Thoracic aorta (tissue), 2 donors: ENCODE results near the gene CD200R1L. TPM values are rescaled to one million over a fixed set of nuclear protein-coding genes. Genes with fewer than 3 reads are reported as not detected.

ENCODE experiments used
- ATAC-seq: fragments of 150-250 bp; one replicate; pipeline ENCODE4 v1.8.0; 2017; ENCODE audit warnings: low read depth; ENCODE audit not compliant: insufficient number of reproducible peaks, low FRiP score
- DNase-seq: peaks from one replicate; pipeline ENCODE4 v3.0.0-alpha.2; 2020; ENCODE audit warnings: low spot score
- H3K27ac ChIP-seq, 2 donors: fragments of 200-600 bp; sonication (generic); 1 replicate in 1 of 2; 2 replicates in 1 of 2; pipeline ENCODE4 v1.5.1; 2016; ENCODE audit warnings: mild to moderate bottlenecking in 2 of 2, moderate library complexity in 2 of 2
- H3K27me3 ChIP-seq: fragments of 200-600 bp; sonication (generic); replicated peaks from 2 replicates; pipeline ENCODE4 v1.6.0; 2016; ENCODE audit warnings: mild to moderate bottlenecking; ENCODE audit not compliant: insufficient read depth
- H3K36me3 ChIP-seq: fragments of 200-600 bp; sonication (generic); one replicate; pipeline ENCODE4 v1.5.1; 2016
- H3K4me1 ChIP-seq, 2 donors: fragments of 200-600 bp; sonication (generic); 1 replicate in 1 of 2; 2 replicates in 1 of 2; pipeline versions ENCODE4 v1.5.1 to v1.6.0; 2016; ENCODE audit warnings: low read depth in 2 of 2, mild to moderate bottlenecking in 1 of 2; ENCODE audit not compliant: control insufficient read depth in 1 of 2
- H3K4me3 ChIP-seq: fragments of 200-600 bp; sonication (generic); 2 replicates; pipeline ENCODE4 v1.5.1; 2016; ENCODE audit warnings: mild to moderate bottlenecking
- H3K9me3 ChIP-seq: fragments of 200-600 bp; sonication (generic); 2 replicates; pipeline ENCODE4 v1.5.1; 2016
- total RNA-seq, 2 donors: library from RNA; depleted of rRNA; stranded (reverse); fragments of >200 nt; gene quantifications; one replicate each; pipeline versions ENCODE4 v1.1.0 to v1.2.3, GENCODE V29; 2016
- TF ChIP-seq, protein P1 (sequence below): fragments of 200-600 bp; sonication (generic); IDR thresholded peaks from one replicate; pipeline ENCODE4 v1.5.1; 2019; ENCODE audit warnings: antibody characterized with exemption

CD200R1L gene
- total RNA-seq, 2 donors from 2014 or later: not detected

DNA sequence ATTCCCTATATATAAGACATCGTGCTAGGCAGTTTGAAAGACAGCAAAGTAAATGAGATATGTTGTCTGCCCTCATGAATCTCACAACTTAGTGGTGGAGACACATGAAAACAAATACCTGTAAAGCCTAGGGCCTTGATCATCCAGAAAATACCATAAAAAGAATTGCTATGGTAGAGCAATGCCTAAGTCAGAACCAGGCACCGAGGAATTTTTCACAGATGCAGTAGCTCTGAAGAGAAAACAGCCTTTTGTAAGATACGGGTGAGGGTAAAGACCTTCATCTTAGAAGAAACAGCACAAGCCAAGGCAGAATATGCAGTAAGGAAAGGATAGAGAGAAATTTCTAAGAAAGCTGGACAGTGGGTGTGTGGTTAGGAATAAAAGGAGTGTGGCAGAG lies 36.1 kb downstream of the CD200R1L start:
- Histone ChIP-seq H3K36me3 (no peaks in the 10 kb centered on the region), H3K27me3 (no peaks in the 10 kb centered on the region), H3K4me3 (no peak overlapping the region), H3K27ac (no peak overlapping the region), H3K9me3 (no peaks in the 10 kb centered on the region), H3K4me1 (peaks cover 24 to 38% of the 10 kb centered on the region in 2 donors)
- DNase-seq: no peak
- ATAC-seq: no peak
- TF ChIP-seq, protein P1, sequence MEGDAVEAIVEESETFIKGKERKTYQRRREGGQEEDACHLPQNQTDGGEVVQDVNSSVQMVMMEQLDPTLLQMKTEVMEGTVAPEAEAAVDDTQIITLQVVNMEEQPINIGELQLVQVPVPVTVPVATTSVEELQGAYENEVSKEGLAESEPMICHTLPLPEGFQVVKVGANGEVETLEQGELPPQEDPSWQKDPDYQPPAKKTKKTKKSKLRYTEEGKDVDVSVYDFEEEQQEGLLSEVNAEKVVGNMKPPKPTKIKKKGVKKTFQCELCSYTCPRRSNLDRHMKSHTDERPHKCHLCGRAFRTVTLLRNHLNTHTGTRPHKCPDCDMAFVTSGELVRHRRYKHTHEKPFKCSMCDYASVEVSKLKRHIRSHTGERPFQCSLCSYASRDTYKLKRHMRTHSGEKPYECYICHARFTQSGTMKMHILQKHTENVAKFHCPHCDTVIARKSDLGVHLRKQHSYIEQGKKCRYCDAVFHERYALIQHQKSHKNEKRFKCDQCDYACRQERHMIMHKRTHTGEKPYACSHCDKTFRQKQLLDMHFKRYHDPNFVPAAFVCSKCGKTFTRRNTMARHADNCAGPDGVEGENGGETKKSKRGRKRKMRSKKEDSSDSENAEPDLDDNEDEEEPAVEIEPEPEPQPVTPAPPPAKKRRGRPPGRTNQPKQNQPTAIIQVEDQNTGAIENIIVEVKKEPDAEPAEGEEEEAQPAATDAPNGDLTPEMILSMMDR: no peak

DNA sequence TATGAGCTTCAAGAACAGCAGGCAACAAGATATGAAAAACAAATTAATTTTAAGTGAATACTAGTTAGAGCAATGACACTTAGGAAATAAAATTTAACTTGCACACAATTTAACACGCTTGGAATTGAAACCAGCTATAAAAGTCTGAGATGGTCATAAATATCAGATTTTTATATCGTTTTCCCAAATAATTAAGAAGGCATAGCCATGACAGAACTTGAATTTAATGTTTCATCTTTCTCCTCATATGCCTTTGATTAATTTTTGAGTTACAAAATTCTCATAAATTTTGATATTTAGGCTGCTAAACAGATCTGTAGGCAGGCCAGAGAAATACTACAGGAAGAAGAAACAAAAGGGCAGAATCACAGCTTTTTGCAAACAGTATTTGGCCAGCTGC lies 38.5 kb downstream of the CD200R1L start:
- H3K36me3 ChIP-seq: no peaks in the 10 kb centered on the region
- H3K27ac ChIP-seq: no peak overlapping the region
- no peaks in the 10 kb centered on the region for H3K27me3 ChIP-seq
- TF ChIP-seq, protein P1: no peak
- H3K4me3 ChIP-seq: no peak overlapping the region
- ATAC-seq (no peak), DNase-seq (no peak)
- H3K4me1 ChIP-seq: peaks cover 17 to 26% of the 10 kb centered on the region in 2 donors
- H3K9me3 ChIP-seq: no peaks in the 10 kb centered on the region

DNA sequence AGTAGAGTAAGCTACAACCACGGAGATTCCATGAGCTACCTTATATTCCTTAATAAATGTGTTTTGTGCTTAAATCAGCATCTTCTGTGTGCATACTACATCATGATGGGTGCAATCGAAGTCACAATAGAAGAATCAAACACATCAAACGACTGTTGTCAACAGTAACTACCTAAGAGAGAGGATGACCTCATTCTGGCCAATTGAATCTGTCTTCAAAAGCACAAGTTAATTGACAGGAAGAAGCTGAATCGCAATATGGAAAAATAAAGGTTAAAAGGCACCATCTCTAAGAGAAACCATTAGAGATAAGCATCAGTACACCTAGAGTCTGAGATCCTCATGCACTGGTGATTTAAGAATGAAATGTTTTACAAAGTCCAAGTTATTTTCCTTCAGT lies 39.0 kb downstream of the CD200R1L start:
- TF ChIP-seq, protein P1: no peak
- H3K27ac ChIP-seq: no peak overlapping the region
- no peak for ATAC-seq
- H3K4me1 ChIP-seq: peaks cover 12 to 22% of the 10 kb centered on the region in 2 donors
- H3K36me3 ChIP-seq: no peaks in the 10 kb centered on the region
- no peaks in the 10 kb centered on the region for H3K9me3 ChIP-seq
- H3K4me3 ChIP-seq: no peak overlapping the region
- DNase-seq: no peak
- H3K27me3 ChIP-seq: no peaks in the 10 kb centered on the region

DNA sequence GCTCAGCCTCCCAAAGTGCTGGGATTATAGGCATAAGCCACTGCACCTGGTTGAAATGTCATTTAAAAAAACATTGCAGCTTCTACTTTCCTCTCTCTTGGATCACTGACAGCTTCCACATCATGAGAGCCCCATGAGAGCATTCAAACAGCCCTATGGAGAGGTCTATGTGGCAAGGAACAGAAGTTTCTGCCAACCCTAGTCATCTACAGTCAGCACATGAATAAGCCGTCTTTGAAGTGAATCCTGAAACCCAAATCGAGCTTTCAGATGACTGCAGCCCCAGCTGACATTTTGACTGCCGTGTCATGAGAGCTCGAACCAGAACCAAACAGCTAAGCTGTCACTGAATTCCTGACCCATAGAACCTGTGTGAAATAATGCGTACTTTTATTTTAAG lies 39.8 kb downstream of the CD200R1L start:
- DNase-seq (no peak), ATAC-seq (no peak)
- no peaks in the 10 kb centered on the region for H3K36me3 ChIP-seq
- TF ChIP-seq, protein P1: no peak
- H3K27ac ChIP-seq: no peak overlapping the region
- peaks cover 6 to 14% of the 10 kb centered on the region in 2 donors for H3K4me1 ChIP-seq
- H3K9me3 ChIP-seq: no peaks in the 10 kb centered on the region
- H3K27me3 ChIP-seq: no peaks in the 10 kb centered on the region
- H3K4me3 ChIP-seq: no peak overlapping the region

DNA sequence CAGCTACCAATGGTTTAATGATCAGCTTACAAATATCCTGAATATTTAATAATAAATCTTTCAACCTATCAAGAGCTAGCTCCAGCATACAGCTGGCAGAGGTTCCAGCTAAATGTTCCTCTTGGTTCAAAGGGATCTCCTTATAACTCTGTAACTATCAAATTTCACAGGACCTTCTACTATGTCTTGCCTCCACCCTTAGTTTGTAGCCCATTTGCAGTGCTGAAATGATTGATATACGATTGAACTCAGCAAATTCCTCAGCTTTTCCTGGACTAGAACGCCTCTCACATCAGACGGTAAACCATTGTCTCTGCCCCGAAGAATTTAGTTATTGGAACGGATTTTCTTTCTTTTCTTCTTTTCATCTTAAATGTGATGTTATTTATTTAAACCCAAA lies 41.5 kb downstream of the CD200R1L start:
- Histone ChIP-seq H3K27me3 (no peaks in the 10 kb centered on the region), H3K27ac (no peak overlapping the region), H3K9me3 (no peaks in the 10 kb centered on the region), H3K4me1 (no peaks in the 10 kb centered on the region), H3K4me3 (no peak overlapping the region), H3K36me3 (no peaks in the 10 kb centered on the region)
- DNase-seq (no peak), ATAC-seq (no peak)
- TF ChIP-seq, protein P1: no peak
